Heart left ventricle (tissue), 16 donors: ENCODE measurements around the gene IL15RA. TPM values are rescaled to one million over a fixed set of nuclear protein-coding genes. Genes with fewer than 3 reads are reported as not detected.
A peak's percentile ranks its signal among the peaks of the same experiment; 100 is the strongest.

Source experiments
- ATAC-seq, 4 donors: fragments of 200-7000 bp; cut with Tn5 transposase; one replicate each; pipeline ENCODE4 v1.9.1; 2020 to 2022; ENCODE audit warnings: moderate library complexity in 4 of 4, mild to moderate bottlenecking in 3 of 4, moderate number of reproducible peaks in 1 of 4
- DNase-seq, 5 donors: peaks; one replicate each; pipeline ENCODE4 v3.0.0-alpha.2; 2020
- H3K27ac ChIP-seq, 12 donors: fragments of 200-600 bp; sonication (generic) in 4 of 12; one replicate each; pipeline versions ENCODE4 v1.5.0 to v1.8.0; 2016 to 2022; ENCODE audit warnings: mild to moderate bottlenecking in 2 of 12
- H3K27me3 ChIP-seq, 9 donors: fragments of 200-600 bp; sonication (generic) in 2 of 9; one replicate each; pipeline versions ENCODE4 v1.5.1 to v1.8.0; 2016 to 2022; ENCODE audit warnings: mild to moderate bottlenecking in 3 of 9
- H3K36me3 ChIP-seq, 9 donors: fragments of 200-600 bp; sonication (generic) in 2 of 9; one replicate each; pipeline versions ENCODE4 v1.5.0 to v1.8.0; 2018 to 2022; ENCODE audit warnings: mild to moderate bottlenecking in 2 of 9
- H3K4me1 ChIP-seq, 12 donors: fragments of 200-600 bp; sonication (generic) in 4 of 12; one replicate each; pipeline versions ENCODE4 v1.5.0 to v1.8.0; 2016 to 2022; ENCODE audit warnings: mild to moderate bottlenecking in 3 of 12
- H3K4me3 ChIP-seq, 12 donors: fragments of 200-600 bp; sonication (generic) in 4 of 12; one replicate each; pipeline versions ENCODE4 v1.5.0 to v1.8.0; 2017 to 2022; ENCODE audit warnings: mild to moderate bottlenecking in 9 of 12, moderate library complexity in 4 of 12
- H3K9me3 ChIP-seq, 12 donors: fragments of 200-600 bp; sonication (generic) in 4 of 12; one replicate each; pipeline versions ENCODE4 v1.5.0 to v1.8.0; 2016 to 2022; ENCODE audit warnings: mild to moderate bottlenecking in 1 of 12
- POLR2A ChIP-seq, 2 donors: fragments of 450-650 bp; IDR thresholded peaks; one replicate each; pipeline ENCODE4 v1.6.1; 2017; ENCODE audit warnings: antibody characterized with exemption in 2 of 2, mild to moderate bottlenecking in 2 of 2, moderate library complexity in 2 of 2
- WGBS, 4 donors: extraction: QIAGEN DNeasy Blood & Tissue Kit in 2 of 4; methylation state at CpG; one replicate each; pipeline versions ENCODE4 v1.1.5 to v1.1.7; 2013 to 2018; 5-methylcytosine and 5-hydroxymethylcytosine counted together
- intact Hi-C, 10 donors: fragments of 100-400 bp; cut with DNase I; formaldehyde crosslinking; loops; one replicate each; pipeline versions ENCODE4 v1.11.1 to v1.14.2; 2022
- polyA plus RNA-seq, 2 donors: library from polyadenylated mRNA; stranded (reverse); fragments of 200-250 nt; gene quantifications; one replicate each; pipeline ENCODE4 v1.2.3, GENCODE V29; 2013
- total RNA-seq, 9 donors: library from RNA; depleted of rRNA in 2 of 9; stranded (reverse); fragments of >200 nt in 2 of 9; fragmentation: NEBNext Ultra II Directional in 3 of 9; extraction: Animal tissue kit (Norgen Biotek cat#: 25700) in 3 of 9; gene quantifications; one replicate each; pipeline versions ENCODE4 v1.1.0 to v1.2.4, GENCODE V29; 2016 to 2023
- TF ChIP-seq, protein P1 (sequence below), 12 donors: fragments of 200-600 bp; sonication (generic) in 4 of 12; IDR thresholded peaks; one replicate each; pipeline versions ENCODE4 v1.5.0 to v1.8.0; 2018 to 2022; ENCODE audit warnings: antibody characterized with exemption in 12 of 12, mild to moderate bottlenecking in 5 of 12
- donor health status: ischemic (EF 13 %, LVEDD 7.1; RV severe dilation, severe dysfunction).
- donor health status: healthy with polysubstance abuse.
- donor health status: DM: no; HTN: yes; CAD: no.
- donor health status: DM: no; HTN: no; CAD: no.
- donor health status: ischemic (EF 25% LVEDD 6.9; RV normal size, moderate dysfunction).
- donor health status: ischemic (EF 25% LVEDD 5.7; RV mildly dilated, moderate dysfunction).
- donor health status: healthy.
- donor health status: DM: yes; HTN: yes; CAD: no.
- donor health status: ischemic (EF 35%, LVEDD 5.7; RV mildly dilated, moderate dysfunction).
- donor health status: nonischemic (EF 11% LVEDD 7.7; RV severe dilation, severe dysfunction).
- donor health status: DM: yes; HTN: yes; CAD: no.
- donor health status: PGD.
- donor health status: ischemic (EF 29% LVEDD 5.4; RV normal size, mild dysfunction).
- donor health status: nonischemic (EF 23%, LVEDD 6.1; RV moderate dilation, normal function).

The IL15RA gene
- total and polyA plus RNA-seq, 11 donors: 2.2 to 41.1 (median 6.6) TPM

DNA sequence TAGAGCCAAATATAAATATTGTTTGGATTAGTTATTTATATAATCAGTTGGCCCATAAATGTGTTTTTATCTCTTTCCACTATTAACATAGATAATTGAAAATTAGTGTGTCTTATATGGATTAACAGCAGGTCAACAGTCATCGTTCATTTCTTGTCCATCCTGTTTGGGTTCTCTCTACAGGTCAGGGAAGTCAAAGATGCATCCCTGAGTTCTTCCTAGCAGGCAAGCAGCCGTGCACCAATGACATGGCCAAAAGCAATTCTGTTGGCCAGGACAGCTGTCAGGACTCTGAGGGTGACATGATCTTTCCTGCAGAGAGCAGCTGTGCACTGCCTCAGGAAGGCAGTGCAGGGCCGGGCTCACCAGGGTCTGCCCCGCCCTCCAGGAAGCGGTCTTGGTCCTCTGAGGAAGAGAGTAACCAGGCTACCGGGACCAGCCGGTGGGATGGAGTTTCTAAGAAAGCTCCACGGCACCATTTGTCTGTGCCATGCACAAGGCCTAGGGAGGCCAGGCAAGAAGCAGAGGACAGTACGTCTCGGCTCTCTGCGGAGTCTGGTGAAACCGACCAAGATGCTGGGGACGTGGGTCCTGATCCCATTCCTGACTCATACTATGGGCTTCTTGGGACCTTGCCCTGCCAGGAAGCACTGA lies 71.4 kb downstream of the IL15RA start:
- no peaks in the 10 kb centered on the region for H3K9me3 ChIP-seq
- peak; percentile 49 to 71 (median 65) for DNase-seq
- H3K4me1 ChIP-seq: peaks cover 0 to 35% (median 14%) of the 10 kb centered on the region in 12 donors
- peak overlapping the region in 2 of 12 donors; percentile 20 to 22 for H3K4me3 ChIP-seq
- intact Hi-C loops: no loop called here
- WGBS, 4 donors: 44 to 65% (median 53%) methylated on average over 13 of the region's 13 CpGs
- peak; percentile 63 to 91 (median 86) for ATAC-seq
- no peak for TF ChIP-seq POLR2A (IDR thresholded peaks at IDR 0.05)
- TF ChIP-seq, protein P1, sequence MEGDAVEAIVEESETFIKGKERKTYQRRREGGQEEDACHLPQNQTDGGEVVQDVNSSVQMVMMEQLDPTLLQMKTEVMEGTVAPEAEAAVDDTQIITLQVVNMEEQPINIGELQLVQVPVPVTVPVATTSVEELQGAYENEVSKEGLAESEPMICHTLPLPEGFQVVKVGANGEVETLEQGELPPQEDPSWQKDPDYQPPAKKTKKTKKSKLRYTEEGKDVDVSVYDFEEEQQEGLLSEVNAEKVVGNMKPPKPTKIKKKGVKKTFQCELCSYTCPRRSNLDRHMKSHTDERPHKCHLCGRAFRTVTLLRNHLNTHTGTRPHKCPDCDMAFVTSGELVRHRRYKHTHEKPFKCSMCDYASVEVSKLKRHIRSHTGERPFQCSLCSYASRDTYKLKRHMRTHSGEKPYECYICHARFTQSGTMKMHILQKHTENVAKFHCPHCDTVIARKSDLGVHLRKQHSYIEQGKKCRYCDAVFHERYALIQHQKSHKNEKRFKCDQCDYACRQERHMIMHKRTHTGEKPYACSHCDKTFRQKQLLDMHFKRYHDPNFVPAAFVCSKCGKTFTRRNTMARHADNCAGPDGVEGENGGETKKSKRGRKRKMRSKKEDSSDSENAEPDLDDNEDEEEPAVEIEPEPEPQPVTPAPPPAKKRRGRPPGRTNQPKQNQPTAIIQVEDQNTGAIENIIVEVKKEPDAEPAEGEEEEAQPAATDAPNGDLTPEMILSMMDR (IDR thresholded peaks at IDR 0.05): peak in 3 of 12 donors; percentile 13 to 34 (median 28)
- peaks cover 0 to 65% (median 39%) of the 10 kb centered on the region in 9 donors for H3K36me3 ChIP-seq
- H3K27ac ChIP-seq: peak overlapping the region in 6 of 12 donors; percentile 3 to 65 (median 46)
- H3K27me3 ChIP-seq: no peaks in the 10 kb centered on the region

DNA sequence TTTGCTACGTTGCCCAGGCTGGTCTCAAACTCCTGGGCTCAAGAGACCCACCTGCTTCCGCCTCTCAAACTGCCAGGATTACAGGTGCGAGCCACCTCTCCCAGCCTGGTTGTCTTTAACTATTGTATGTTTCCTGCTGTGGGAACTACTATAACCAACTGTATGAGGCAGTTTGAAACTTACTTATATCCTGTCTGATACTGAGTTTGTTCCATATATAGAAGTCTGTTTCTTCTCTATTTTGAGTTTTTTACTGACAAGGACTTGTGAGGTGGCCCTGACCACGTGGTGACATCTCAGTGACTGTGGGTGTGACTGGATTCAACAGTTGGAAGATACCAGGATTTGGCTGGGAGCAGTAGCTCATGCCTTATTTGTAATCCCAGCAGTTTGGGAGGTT lies 73.1 kb downstream of the IL15RA start:
- H3K27ac ChIP-seq: peak overlapping the region in 2 of 12 donors; percentile 20 to 56
- TF ChIP-seq, protein P1 (IDR thresholded peaks at IDR 0.05): no peak
- no peak for TF ChIP-seq POLR2A (IDR thresholded peaks at IDR 0.05)
- intact Hi-C loops: no loop called here
- ATAC-seq: peak in 3 of 4 donors; percentile 40 to 78 (median 63)
- H3K36me3 ChIP-seq: peaks cover 0 to 51% (median 21%) of the 10 kb centered on the region in 9 donors
- H3K9me3 ChIP-seq: no peaks in the 10 kb centered on the region
- H3K4me1 ChIP-seq: peaks cover 0 to 35% (median 14%) of the 10 kb centered on the region in 12 donors
- H3K27me3 ChIP-seq: no peaks in the 10 kb centered on the region
- DNase-seq: peak in 1 of 5 donors; percentile 40
- WGBS, 4 donors: 67 to 75% (median 67%) methylated on average over 4 of the region's 4 CpGs
- H3K4me3 ChIP-seq: no peak overlapping the region

DNA sequence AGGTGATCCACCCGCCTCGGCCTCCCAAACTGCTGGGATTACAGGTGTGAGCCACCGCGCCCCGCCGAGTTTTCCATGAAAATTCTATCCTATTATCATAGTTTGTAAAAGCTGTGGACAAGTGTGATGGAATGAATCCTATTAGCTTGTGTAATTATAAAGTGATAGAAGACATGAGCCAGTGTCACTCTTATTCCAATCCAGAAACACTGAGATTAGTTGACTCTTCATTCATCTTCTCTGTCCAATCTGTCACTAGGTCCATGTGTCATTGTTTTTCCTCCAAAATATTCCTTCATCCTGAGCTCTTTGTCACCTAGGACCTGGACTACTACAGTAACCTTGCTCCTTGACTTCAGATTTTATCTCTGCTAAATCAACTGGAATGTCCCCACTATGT lies 73.8 kb downstream of the IL15RA start:
- peaks cover 0 to 47% (median 15%) of the 10 kb centered on the region in 9 donors for H3K36me3 ChIP-seq
- intact Hi-C loops: no loop called here
- H3K27me3 ChIP-seq: no peaks in the 10 kb centered on the region
- ATAC-seq: no peak
- no peaks in the 10 kb centered on the region for H3K9me3 ChIP-seq
- DNase-seq: no peak
- H3K4me3 ChIP-seq: no peak overlapping the region
- H3K27ac ChIP-seq: no peak overlapping the region
- 84 to 96% (median 94%) methylated on average over 6 of the region's 6 CpGs for WGBS, 4 donors
- peaks cover 0 to 35% (median 14%) of the 10 kb centered on the region in 12 donors for H3K4me1 ChIP-seq
- no peak for TF ChIP-seq POLR2A (IDR thresholded peaks at IDR 0.05)
- TF ChIP-seq, protein P1 (IDR thresholded peaks at IDR 0.05): no peak

DNA sequence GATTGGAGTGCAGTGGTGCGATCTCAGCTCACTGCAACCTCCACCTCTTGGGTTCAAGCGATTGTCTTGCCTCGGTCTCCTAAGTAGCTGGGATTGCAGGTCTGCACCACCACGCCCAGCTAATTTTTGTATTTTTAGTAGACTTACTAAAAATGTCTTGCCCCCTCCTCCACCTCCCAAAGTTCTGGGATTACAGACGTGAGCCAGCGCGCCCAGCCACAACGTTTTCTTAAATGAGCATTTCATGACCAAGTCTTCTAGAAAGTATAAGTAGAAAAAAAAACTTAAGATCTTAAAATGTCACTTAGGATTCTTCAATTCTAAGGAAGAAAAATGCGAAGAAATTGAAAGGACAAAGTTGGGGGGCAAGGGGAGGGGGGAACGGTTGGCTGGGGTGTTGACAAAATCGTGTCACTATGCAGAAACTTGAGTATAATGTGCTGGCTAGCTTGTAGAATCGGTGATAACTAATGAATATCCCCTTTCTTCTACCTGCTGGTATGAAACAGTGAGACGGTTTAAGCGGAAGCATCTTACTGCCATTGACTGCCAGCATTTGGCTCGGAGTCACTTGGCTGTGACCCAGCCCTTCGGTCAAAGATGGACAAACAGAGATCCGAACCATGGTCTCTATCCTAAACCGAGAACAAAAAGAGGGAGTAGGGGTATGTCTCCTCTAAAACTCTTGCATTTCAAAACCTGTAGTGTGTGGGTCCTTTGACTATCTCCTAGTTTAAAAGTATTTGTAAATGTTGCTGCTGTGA lies 74.7 kb downstream of the IL15RA start:
- TF ChIP-seq POLR2A (IDR thresholded peaks at IDR 0.05): no peak
- TF ChIP-seq, protein P1 (IDR thresholded peaks at IDR 0.05): no peak
- intact Hi-C loops: no loop called here
- H3K27ac ChIP-seq: no peak overlapping the region
- 75 to 78% (median 76%) methylated on average over 18 of the region's 18 CpGs for WGBS, 4 donors
- H3K9me3 ChIP-seq: peaks cover 0 to 8% (median 3%) of the 10 kb centered on the region in 12 donors
- H3K4me1 ChIP-seq: peaks cover 0 to 35% (median 14%) of the 10 kb centered on the region in 12 donors
- no peaks in the 10 kb centered on the region for H3K27me3 ChIP-seq
- ATAC-seq: peak in 1 of 4 donors; percentile 19
- no peak overlapping the region for H3K4me3 ChIP-seq
- peak in 2 of 5 donors; percentile 44 to 48 for DNase-seq
- H3K36me3 ChIP-seq: peaks cover 0 to 44% (median 10%) of the 10 kb centered on the region in 9 donors
